ENCODE data around the gene EIF4G3. TPM values are rescaled to one million over a fixed set of nuclear protein-coding genes. Genes with fewer than 3 reads are reported as not detected.

Gene EIF4G3
- total and polyA plus RNA-seq, 2 donors (not counting 1 experiment from before 2014, with no cell fraction given), result 53.5 to 67.0 TPM

GRCh38 chr1:20978413-20978812 is 198.3 kb downstream of the EIF4G3 start:
- no peak overlapping the region for H2AFZ ChIP-seq (ENCODE audit: low read length)
- H3K9ac ChIP-seq (ENCODE audit: insufficient read depth, low read length), result no peak overlapping the region
- TF ChIP-seq EZH2 (IDR thresholded peaks at IDR 0.05; ENCODE audit: low read length, missing control alignments), result no peak
- TF ChIP-seq, protein P1, sequence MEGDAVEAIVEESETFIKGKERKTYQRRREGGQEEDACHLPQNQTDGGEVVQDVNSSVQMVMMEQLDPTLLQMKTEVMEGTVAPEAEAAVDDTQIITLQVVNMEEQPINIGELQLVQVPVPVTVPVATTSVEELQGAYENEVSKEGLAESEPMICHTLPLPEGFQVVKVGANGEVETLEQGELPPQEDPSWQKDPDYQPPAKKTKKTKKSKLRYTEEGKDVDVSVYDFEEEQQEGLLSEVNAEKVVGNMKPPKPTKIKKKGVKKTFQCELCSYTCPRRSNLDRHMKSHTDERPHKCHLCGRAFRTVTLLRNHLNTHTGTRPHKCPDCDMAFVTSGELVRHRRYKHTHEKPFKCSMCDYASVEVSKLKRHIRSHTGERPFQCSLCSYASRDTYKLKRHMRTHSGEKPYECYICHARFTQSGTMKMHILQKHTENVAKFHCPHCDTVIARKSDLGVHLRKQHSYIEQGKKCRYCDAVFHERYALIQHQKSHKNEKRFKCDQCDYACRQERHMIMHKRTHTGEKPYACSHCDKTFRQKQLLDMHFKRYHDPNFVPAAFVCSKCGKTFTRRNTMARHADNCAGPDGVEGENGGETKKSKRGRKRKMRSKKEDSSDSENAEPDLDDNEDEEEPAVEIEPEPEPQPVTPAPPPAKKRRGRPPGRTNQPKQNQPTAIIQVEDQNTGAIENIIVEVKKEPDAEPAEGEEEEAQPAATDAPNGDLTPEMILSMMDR (conservative IDR thresholded peaks at IDR 0.05 in 1 of 2, IDR thresholded peaks at IDR 0.05 in 1 of 2; ENCODE audit: low read depth in 1 of 2, low read length in 2 of 2), result no peak
- H3K27ac ChIP-seq (ENCODE audit: insufficient read depth, low read length), result no peak overlapping the region
- H3K4me3 ChIP-seq (replicated peaks in 1 of 4; ENCODE audit: control extremely low read depth in 1 of 4, insufficient read depth in 1 of 4, low read depth in 3 of 4, low read length in 4 of 4), result no peak overlapping the region
- no peaks in the 10 kb centered on the region for H3K36me3 ChIP-seq (ENCODE audit: control insufficient read depth, insufficient read depth, low read length)
- no peaks in the 10 kb centered on the region for H4K20me1 ChIP-seq (ENCODE audit: control insufficient read depth, extremely low read depth, insufficient read depth, low read length)
- peak in 1 of 2 donors; percentile 23 for DNase-seq (ENCODE audit: low read depth in 2 of 2)
- H3K4me2 ChIP-seq (ENCODE audit: extremely low read depth, insufficient read depth, low read length), result no peak overlapping the region
- no peaks in the 10 kb centered on the region for H3K27me3 ChIP-seq (ENCODE audit: control insufficient read depth, insufficient read depth, low read length)
- H3K9me3 ChIP-seq (ENCODE audit: control insufficient read depth, insufficient read depth, low read depth, low read length), result no peaks in the 10 kb centered on the region
- H3K4me1 ChIP-seq (ENCODE audit: control insufficient read depth, extremely low read depth, insufficient read depth, low read length), result peaks cover 9% of the 10 kb centered on the region
- peaks cover 2% of the 10 kb centered on the region for H3K79me2 ChIP-seq (ENCODE audit: control insufficient read depth, insufficient read depth, low read length)

DNA sequence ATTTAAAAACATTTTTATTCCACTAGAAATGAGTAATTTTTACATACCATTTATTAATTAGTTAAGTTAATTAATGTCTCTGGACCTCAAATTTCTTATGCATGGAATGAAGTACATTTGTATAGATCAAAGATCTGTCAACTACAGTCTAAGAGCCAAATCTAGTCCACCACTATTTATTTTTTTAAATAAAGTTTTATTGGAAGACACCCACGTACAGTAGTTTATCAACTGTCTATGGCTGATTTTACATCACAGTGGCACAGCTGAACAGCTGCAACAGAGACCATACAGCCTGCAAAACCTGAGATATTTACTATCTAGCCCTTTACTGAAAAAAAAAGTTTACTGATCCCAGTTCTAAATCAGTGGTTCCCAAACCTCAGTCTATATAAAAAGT is 201.0 kb downstream of the EIF4G3 start:
- TF ChIP-seq EZH2 (IDR thresholded peaks at IDR 0.05; ENCODE audit: low read length, missing control alignments), result no peak
- TF ChIP-seq, protein P1 (conservative IDR thresholded peaks at IDR 0.05 in 1 of 2, IDR thresholded peaks at IDR 0.05 in 1 of 2; ENCODE audit: low read depth in 1 of 2, low read length in 2 of 2), result no peak
- H3K4me2 ChIP-seq (ENCODE audit: extremely low read depth, insufficient read depth, low read length), result no peak overlapping the region
- H3K4me3 ChIP-seq (replicated peaks in 1 of 4; ENCODE audit: control extremely low read depth in 1 of 4, insufficient read depth in 1 of 4, low read depth in 3 of 4, low read length in 4 of 4), result no peak overlapping the region
- H2AFZ ChIP-seq (ENCODE audit: low read length), result no peak overlapping the region
- no peak overlapping the region for H3K9ac ChIP-seq (ENCODE audit: insufficient read depth, low read length)
- H3K4me1 ChIP-seq (ENCODE audit: control insufficient read depth, extremely low read depth, insufficient read depth, low read length), result peaks cover 9% of the 10 kb centered on the region
- no peak overlapping the region for H3K27ac ChIP-seq (ENCODE audit: insufficient read depth, low read length)
- H4K20me1 ChIP-seq (ENCODE audit: control insufficient read depth, extremely low read depth, insufficient read depth, low read length), result no peaks in the 10 kb centered on the region
- no peak for DNase-seq (ENCODE audit: low read depth in 2 of 2)
- no peaks in the 10 kb centered on the region for H3K9me3 ChIP-seq (ENCODE audit: control insufficient read depth, insufficient read depth, low read depth, low read length)
- H3K27me3 ChIP-seq (ENCODE audit: control insufficient read depth, insufficient read depth, low read length), result no peaks in the 10 kb centered on the region
- H3K79me2 ChIP-seq (ENCODE audit: control insufficient read depth, insufficient read depth, low read length), result no peaks in the 10 kb centered on the region
- H3K36me3 ChIP-seq (ENCODE audit: control insufficient read depth, insufficient read depth, low read length), result no peaks in the 10 kb centered on the region

GRCh38 chr1:20974951-20975350 is 201.7 kb downstream of the EIF4G3 start:
- H3K9me3 ChIP-seq (ENCODE audit: control insufficient read depth, insufficient read depth, low read depth, low read length), result no peaks in the 10 kb centered on the region
- H3K4me3 ChIP-seq (replicated peaks in 1 of 4; ENCODE audit: control extremely low read depth in 1 of 4, insufficient read depth in 1 of 4, low read depth in 3 of 4, low read length in 4 of 4), result no peak overlapping the region
- H3K79me2 ChIP-seq (ENCODE audit: control insufficient read depth, insufficient read depth, low read length), result no peaks in the 10 kb centered on the region
- no peaks in the 10 kb centered on the region for H3K36me3 ChIP-seq (ENCODE audit: control insufficient read depth, insufficient read depth, low read length)
- no peak for DNase-seq (ENCODE audit: low read depth in 2 of 2)
- H3K4me2 ChIP-seq (ENCODE audit: extremely low read depth, insufficient read depth, low read length), result no peak overlapping the region
- H4K20me1 ChIP-seq (ENCODE audit: control insufficient read depth, extremely low read depth, insufficient read depth, low read length), result no peaks in the 10 kb centered on the region
- no peak overlapping the region for H3K9ac ChIP-seq (ENCODE audit: insufficient read depth, low read length)
- H3K27me3 ChIP-seq (ENCODE audit: control insufficient read depth, insufficient read depth, low read length), result no peaks in the 10 kb centered on the region
- H3K27ac ChIP-seq (ENCODE audit: insufficient read depth, low read length), result no peak overlapping the region
- H2AFZ ChIP-seq (ENCODE audit: low read length), result no peak overlapping the region
- peaks cover 9% of the 10 kb centered on the region for H3K4me1 ChIP-seq (ENCODE audit: control insufficient read depth, extremely low read depth, insufficient read depth, low read length)
- TF ChIP-seq EZH2 (IDR thresholded peaks at IDR 0.05; ENCODE audit: low read length, missing control alignments), result no peak
- TF ChIP-seq, protein P1 (conservative IDR thresholded peaks at IDR 0.05 in 1 of 2, IDR thresholded peaks at IDR 0.05 in 1 of 2; ENCODE audit: low read depth in 1 of 2, low read length in 2 of 2), result no peak
